HCT116 (cell line): ENCODE data around the gene SPTBN4. TPM values are rescaled to one million over a fixed set of nuclear protein-coding genes. Genes with fewer than 3 reads are reported as not detected.
"Not testable (repeated sequence)": the region's sequence is repeated elsewhere in the genome, so short reads cannot be mapped to it uniquely, and the experiment has no call there.

Source experiments
- ATAC-seq: fragments of 200-7000 bp; cut with Tn5 transposase; 2 replicates; pipeline ENCODE4 v1.9.1; 2020; ENCODE audit warnings: mild to moderate bottlenecking, moderate library complexity
- BruUV-seq: library from RNA; stranded (reverse); fragments of 400-500 nt; replicated peaks from 2 replicates; lab custom pipeline; 2021; lab: Mats Ljungman, UMichigan
- CTCF ChIA-PET: fragments of 300-600 bp; sonication (Branson Sonifier 250); formaldehyde crosslinking; loops from one replicate; lab custom pipeline; 2021; ENCODE audit warnings: antibody characterized with exemption; lab: Charles Lee
- POLR2A ChIA-PET: fragments of 300-600, 350-600 bp; sonication (Branson Sonifier 250); formaldehyde crosslinking; loops from one replicate; lab custom pipeline; 2021; ENCODE audit warnings: antibody characterized with exemption; lab: Charles Lee
- RAD21 ChIA-PET, 2 experiments: fragments of 300-600 bp; sonication (Branson Sonifier 250); formaldehyde crosslinking; loops; one replicate each; lab custom pipeline; 2023; ENCODE audit warnings: low total read pairs in 2 of 2; ENCODE audit not compliant: uncharacterized antibody in 2 of 2, unreplicated experiment in 2 of 2, low non-redundant PET in 1 of 2; lab: Charles Lee
- DNase-seq: peaks from one replicate; pipeline ENCODE4 v3.0.0-alpha.2; 2010; ENCODE audit warnings: low read depth, low spot score
- H2AFZ ChIP-seq: fragments of 200-600 bp; shearing (Covaris generic), sonication (generic); 2 replicates; pipeline ENCODE4 v1.6.1; 2017; ENCODE audit warnings: low read depth, mixed run types, mixed read lengths, antibody characterized with exemption, low read length; ENCODE audit not compliant: poor library complexity, severe bottlenecking
- H3K27ac ChIP-seq: 2 replicates; pipeline ENCODE4 v1.5.1; 2012; ENCODE audit warnings: low read depth, low read length
- H3K27me3 ChIP-seq: fragments of 200-600 bp; sonication (generic); 2 replicates; pipeline ENCODE4 v1.6.1; 2016; ENCODE audit warnings: mixed run types, low read length, mixed read lengths; ENCODE audit not compliant: insufficient read depth
- H3K36me3 ChIP-seq, 2 experiments: fragments of 200-500 bp in 1 of 2; fragments of 200-600 bp in 1 of 2; sonication (Bioruptor generic) in 1 of 2; sonication (generic) in 1 of 2; 2 replicates each; pipeline versions ENCODE4 v1.5.1 to v1.6.1; 2014 to 2016; ENCODE audit warnings: low read length in 2 of 2, inconsistent platforms in 1 of 2, mixed read lengths in 1 of 2, mixed run types in 1 of 2; ENCODE audit not compliant: insufficient read depth in 2 of 2, control insufficient read depth in 1 of 2
- H3K4me1 ChIP-seq, 2 experiments: fragments of 200-600 bp in 1 of 2; sonication (generic) in 1 of 2; 2 replicates each; pipeline versions ENCODE4 v1.5.1 to v1.6.1; 2012 to 2017; ENCODE audit warnings: low read length in 2 of 2, inconsistent platforms in 1 of 2, mild to moderate bottlenecking in 1 of 2, mixed read lengths in 1 of 2, mixed run types in 1 of 2, moderate library complexity in 1 of 2; ENCODE audit not compliant: insufficient read depth in 2 of 2, control insufficient read depth in 1 of 2
- H3K4me2 ChIP-seq: fragments of 200-600 bp; sonication (generic); 2 replicates; pipeline ENCODE4 v1.6.1; 2017; ENCODE audit warnings: mixed run types, low read length, mixed read lengths
- H3K4me3 ChIP-seq, 2 experiments: fragments of 200-600 bp in 1 of 2; sonication (generic) in 1 of 2; replicated peaks in 1 of 2; 2 replicates each; pipeline ENCODE4 v1.5.1; 2011 to 2016; ENCODE audit warnings: low read length in 2 of 2, control low read depth in 1 of 2, low read depth in 1 of 2, mild to moderate bottlenecking in 1 of 2, mixed read lengths in 1 of 2, mixed run types in 1 of 2
- H3K79me2 ChIP-seq: fragments of 200-600 bp; sonication (generic); 2 replicates; pipeline ENCODE4 v1.6.1; 2017; ENCODE audit warnings: mild to moderate bottlenecking, mixed run types, low read length, moderate library complexity, mixed read lengths; ENCODE audit not compliant: insufficient read depth
- H3K9ac ChIP-seq: fragments of 200-600 bp; sonication (generic); 2 replicates; pipeline ENCODE4 v1.6.1; 2016; ENCODE audit warnings: low read length, mixed read lengths
- H3K9me2 ChIP-seq: fragments of 200-600 bp; sonication (generic), shearing (Covaris generic); 2 replicates; pipeline ENCODE4 v1.6.1; 2017; ENCODE audit warnings: mixed run types, mild to moderate bottlenecking, moderate library complexity; ENCODE audit not compliant: insufficient read depth
- H3K9me3 ChIP-seq, 2 experiments: fragments of 200-500 bp in 1 of 2; fragments of 200-600 bp in 1 of 2; sonication (Bioruptor generic) in 1 of 2; sonication (generic) in 1 of 2; 2 replicates each; pipeline ENCODE4 v1.6.1; 2014 to 2017; ENCODE audit warnings: low read length in 2 of 2, mixed read lengths in 2 of 2, inconsistent platforms in 1 of 2, low read depth in 1 of 2, mild to moderate bottlenecking in 1 of 2, mixed run types in 1 of 2, moderate library complexity in 1 of 2; ENCODE audit not compliant: control insufficient read depth in 1 of 2, insufficient read depth in 1 of 2
- H4K20me1 ChIP-seq: fragments of 200-600 bp; sonication (generic), shearing (Covaris generic); 2 replicates; pipeline ENCODE4 v1.6.1; 2017; ENCODE audit warnings: mixed run types, mild to moderate bottlenecking, moderate library complexity; ENCODE audit not compliant: insufficient read depth
- ELF1 ChIP-seq: IDR thresholded peaks from 2 replicates; pipeline ENCODE4 v1.6.1; 2012; ENCODE audit warnings: low read depth, borderline replicate concordance
- ZFX ChIP-seq: fragments of 450-650 bp; IDR thresholded peaks from 2 replicates; pipeline ENCODE4 v1.6.1; 2017
- intact Hi-C: fragments of 100-400 bp; cut with micrococcal nuclease; formaldehyde crosslinking; loops from 2 replicates; pipeline ENCODE4 v1.10.0; 2022
- total RNA-seq: library from RNA; stranded (reverse); gene quantifications from one replicate; pipeline ENCODE4 v1.2.1, GENCODE V29; 2021; ENCODE audit not compliant: unreplicated experiment
- TF ChIP-seq, protein P1 (sequence below): IDR thresholded peaks from 2 replicates; pipeline ENCODE4 v1.6.1; 2012
- TF ChIP-seq, protein P2 (sequence below): IDR thresholded peaks from 2 replicates; pipeline ENCODE4 v1.6.1; 2011; ENCODE audit warnings: mild to moderate bottlenecking, low read length, moderate library complexity; ENCODE audit not compliant: insufficient replicate concordance; ENCODE audit errors: extremely low read depth
- TF ChIP-seq, protein P3 (sequence below): IDR thresholded peaks from 2 replicates; pipeline ENCODE4 v1.6.1; 2012

Gene SPTBN4
- total RNA-seq, 1 experiment from 2014 or later = 4.6 TPM

DNA sequence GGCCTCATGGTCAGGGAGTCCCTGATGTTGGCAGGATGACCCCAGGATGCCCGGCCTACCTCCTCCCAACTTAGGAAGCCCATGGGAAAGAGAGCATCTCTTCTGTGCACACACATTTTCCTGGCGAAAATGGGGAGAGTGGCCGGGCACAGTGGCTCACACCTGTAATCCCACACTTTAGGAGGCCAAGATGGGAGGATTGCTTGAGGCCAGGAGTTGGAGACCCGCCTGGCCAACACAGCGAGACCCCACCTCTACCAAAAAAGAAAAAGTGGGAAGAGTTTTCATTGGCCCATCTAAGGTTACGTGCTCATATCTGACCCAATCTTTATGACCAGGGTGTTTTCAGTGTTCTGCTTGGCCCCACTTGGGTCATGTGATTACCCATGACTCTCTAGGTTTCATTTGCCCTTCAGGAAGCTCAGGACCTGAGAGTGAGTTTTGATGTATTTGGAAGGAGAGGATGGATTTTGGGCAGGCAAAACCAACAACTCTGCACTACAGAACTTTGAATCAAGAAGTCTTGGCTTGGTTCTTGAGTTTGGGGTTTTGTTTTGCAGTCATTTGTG, 76.3 kb downstream of the SPTBN4 start (continued):
- TF ChIP-seq, protein P1, sequence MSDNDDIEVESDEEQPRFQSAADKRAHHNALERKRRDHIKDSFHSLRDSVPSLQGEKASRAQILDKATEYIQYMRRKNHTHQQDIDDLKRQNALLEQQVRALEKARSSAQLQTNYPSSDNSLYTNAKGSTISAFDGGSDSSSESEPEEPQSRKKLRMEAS = no peak
- TF ChIP-seq ELF1 = no peak
- TF ChIP-seq ZFX = no peak
- TF ChIP-seq, protein P2, sequence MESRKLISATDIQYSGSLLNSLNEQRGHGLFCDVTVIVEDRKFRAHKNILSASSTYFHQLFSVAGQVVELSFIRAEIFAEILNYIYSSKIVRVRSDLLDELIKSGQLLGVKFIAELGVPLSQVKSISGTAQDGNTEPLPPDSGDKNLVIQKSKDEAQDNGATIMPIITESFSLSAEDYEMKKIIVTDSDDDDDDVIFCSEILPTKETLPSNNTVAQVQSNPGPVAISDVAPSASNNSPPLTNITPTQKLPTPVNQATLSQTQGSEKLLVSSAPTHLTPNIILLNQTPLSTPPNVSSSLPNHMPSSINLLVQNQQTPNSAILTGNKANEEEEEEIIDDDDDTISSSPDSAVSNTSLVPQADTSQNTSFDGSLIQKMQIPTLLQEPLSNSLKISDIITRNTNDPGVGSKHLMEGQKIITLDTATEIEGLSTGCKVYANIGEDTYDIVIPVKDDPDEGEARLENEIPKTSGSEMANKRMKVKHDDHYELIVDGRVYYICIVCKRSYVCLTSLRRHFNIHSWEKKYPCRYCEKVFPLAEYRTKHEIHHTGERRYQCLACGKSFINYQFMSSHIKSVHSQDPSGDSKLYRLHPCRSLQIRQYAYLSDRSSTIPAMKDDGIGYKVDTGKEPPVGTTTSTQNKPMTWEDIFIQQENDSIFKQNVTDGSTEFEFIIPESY = no peak
- TF ChIP-seq, protein P3, sequence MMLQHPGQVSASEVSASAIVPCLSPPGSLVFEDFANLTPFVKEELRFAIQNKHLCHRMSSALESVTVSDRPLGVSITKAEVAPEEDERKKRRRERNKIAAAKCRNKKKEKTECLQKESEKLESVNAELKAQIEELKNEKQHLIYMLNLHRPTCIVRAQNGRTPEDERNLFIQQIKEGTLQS = no peak
- TF ChIP-seq, all 23 proteins: peak for 0

DNA sequence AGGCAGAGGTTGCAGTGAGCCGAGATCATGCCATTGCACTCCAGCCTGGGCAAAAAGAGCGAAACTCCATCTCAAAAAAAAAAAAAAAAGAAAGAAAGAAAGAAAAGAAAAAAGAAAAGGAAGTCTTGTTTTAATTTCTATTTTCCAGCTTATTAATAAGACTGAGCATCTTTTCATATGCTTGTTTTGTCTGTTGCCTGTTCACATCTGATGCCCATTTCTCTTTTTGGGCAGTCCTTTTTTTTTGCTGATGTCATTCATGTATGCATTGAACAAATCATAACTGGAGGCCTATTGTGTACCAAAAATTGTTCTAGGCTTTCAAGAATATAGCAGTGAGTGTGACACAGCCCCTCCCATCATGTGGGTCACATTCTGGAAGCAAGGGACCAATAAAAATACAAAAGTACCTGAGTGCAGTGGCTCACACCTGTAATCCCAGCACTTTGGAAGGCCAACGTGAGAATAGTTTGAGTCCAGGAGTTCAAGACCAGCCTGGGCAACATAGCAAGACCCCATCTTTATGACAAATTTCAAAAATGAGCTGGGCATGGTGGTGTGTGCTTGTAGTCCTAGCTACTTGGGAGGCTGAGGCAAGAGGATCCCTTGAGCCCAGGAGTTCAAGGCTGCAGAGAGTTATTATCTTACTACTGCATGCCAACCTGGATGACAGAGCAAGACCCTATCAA, 79.5 kb downstream of the SPTBN4 start:
- BruUV-seq, H3K9me2 ChIP-seq, CTCF ChIA-PET, H4K20me1 ChIP-seq, H2AFZ ChIP-seq, DNase-seq, H3K27ac ChIP-seq, H3K9me3 ChIP-seq, H3K27me3 ChIP-seq, H3K79me2 ChIP-seq, H3K4me2 ChIP-seq, ATAC-seq, RAD21 ChIA-PET, POLR2A ChIA-PET, H3K9ac ChIP-seq, H3K36me3 ChIP-seq, H3K4me3 ChIP-seq: not testable (repeated sequence)
- intact Hi-C loops = loop anchor here (5.0 kb wide), 1 partner anchor 91 kb away; no protein-coding TSS in a partner anchor
- H3K4me1 ChIP-seq = peaks cover 6 to 13% of the 10 kb centered on the region in 2 experiments

DNA sequence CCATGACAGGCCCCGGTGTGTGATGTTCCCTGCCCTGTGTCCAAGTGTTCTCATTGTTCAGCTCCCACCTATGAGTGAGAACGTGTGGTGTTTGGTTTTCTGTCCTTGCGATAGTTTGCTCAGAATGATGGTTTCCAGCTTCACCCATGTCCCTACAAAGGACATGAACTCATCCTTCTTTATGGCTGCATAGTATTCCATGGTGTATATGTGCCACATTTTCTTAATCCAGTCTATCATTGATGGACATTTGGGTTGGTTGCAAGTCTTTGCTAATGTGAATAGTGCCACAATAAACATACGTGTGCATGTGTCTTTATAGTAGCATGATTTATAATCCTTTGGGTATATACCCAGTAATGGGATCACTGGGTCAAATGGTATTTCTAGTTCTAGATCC, 80.4 kb downstream of the SPTBN4 start:
- H3K27me3 ChIP-seq, RAD21 ChIA-PET, H3K9me3 ChIP-seq, BruUV-seq, H3K9me2 ChIP-seq, POLR2A ChIA-PET, CTCF ChIA-PET, DNase-seq, H3K9ac ChIP-seq, H2AFZ ChIP-seq, H3K27ac ChIP-seq, ATAC-seq, H3K4me3 ChIP-seq, H3K79me2 ChIP-seq, H3K4me2 ChIP-seq, H4K20me1 ChIP-seq, H3K36me3 ChIP-seq: not testable (repeated sequence)
- peaks cover 4 to 11% of the 10 kb centered on the region in 2 experiments for H3K4me1 ChIP-seq
- intact Hi-C loops = loop anchor here (5.0 kb wide), 1 partner anchor 90 kb away; no protein-coding TSS in a partner anchor
